Head of caudate nucleus (tissue), 42 donors: ENCODE results near the gene PTPN7.

Experiments used
- DNase-seq, 42 donors: peaks; one replicate each; pipeline versions ENCODE4 v3.0.0 to v3.0.0-alpha.2; 2020 to 2021; ENCODE audit warnings: mixed read lengths in 7 of 42
- intact Hi-C: fragments of 100-400 bp; cut with DNase I; formaldehyde crosslinking; loops from one replicate; pipeline ENCODE4 v1.15.0; 2022

The PTPN7 gene

DNA sequence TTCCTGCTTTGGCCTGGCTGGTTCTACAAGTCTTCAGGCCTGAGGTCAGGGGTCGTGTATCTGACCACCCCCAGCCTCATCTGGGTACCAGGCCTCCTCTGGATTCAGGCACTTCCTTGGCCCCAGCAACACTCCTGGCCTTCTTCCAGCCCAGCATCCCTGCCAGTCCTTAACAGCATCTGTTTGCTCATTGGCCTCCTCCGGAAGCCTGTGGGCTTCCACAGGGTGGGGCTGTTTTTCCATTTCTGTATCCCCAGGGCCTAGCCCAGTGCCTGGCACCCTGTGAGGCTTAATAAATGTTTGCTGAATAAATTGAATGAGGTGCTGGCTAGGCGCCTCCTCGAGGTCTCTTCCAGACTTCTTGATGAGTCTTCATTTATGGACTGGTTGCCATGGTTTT lies 59.2 kb downstream of the PTPN7 start:
- DNase-seq = peak in 11 of 42 donors; percentile 15 to 68 (median 29)
- intact Hi-C loops = no loop called here
